IMR-90 (cell line): ENCODE measurements around the gene DMRT1. TPM values are rescaled to one million over a fixed set of nuclear protein-coding genes. Genes with fewer than 3 reads are reported as not detected.

Experiments
- ATAC-seq: fragments of 200-7000 bp; cut with Tn5 transposase; 2 replicates; pipeline ENCODE4 v1.9.1; 2020; ENCODE audit warnings: low read depth, mild to moderate bottlenecking, moderate library complexity
- BruUV-seq: library from RNA; stranded (reverse); fragments of 400-500 nt; replicated peaks from 2 replicates; lab custom pipeline; 2021; lab: Mats Ljungman, UMichigan
- CTCF ChIA-PET: fragments of 300-600 bp; formaldehyde crosslinking; extraction: SDS; loops from one replicate; lab custom pipeline; 2021; ENCODE audit warnings: antibody characterized with exemption; lab: Yijun Ruan, JAX
- POLR2A ChIA-PET: fragments of 300-600 bp; sonication (Branson Sonifier 250); formaldehyde crosslinking; loops from one replicate; lab custom pipeline; 2022; ENCODE audit warnings: antibody characterized with exemption; ENCODE audit not compliant: unreplicated experiment; lab: Charles Lee
- DNase-seq: peaks from one replicate; pipeline ENCODE4 v3.0.0; 2013
- H2AFZ ChIP-seq: replicated peaks from 2 replicates; pipeline ENCODE3; 2013; ENCODE audit warnings: low read length, mild to moderate bottlenecking; ENCODE audit not compliant: poor library complexity
- H2AK5ac ChIP-seq: 2 replicates; pipeline ENCODE4 v1.6.1; 2013; ENCODE audit warnings: low read depth, low read length, inconsistent platforms
- H2AK9ac ChIP-seq: replicated peaks from 2 replicates; pipeline ENCODE3; 2013; ENCODE audit warnings: mild to moderate bottlenecking, low read depth, low read length, moderate library complexity; ENCODE audit not compliant: poor library complexity
- H2BK120ac ChIP-seq: 2 replicates; pipeline ENCODE4 v1.6.1; 2013; ENCODE audit warnings: low read depth, low read length, inconsistent platforms
- H2BK15ac ChIP-seq: 3 replicates; pipeline ENCODE4 v1.6.1; 2013; ENCODE audit warnings: low read depth, low read length, inconsistent platforms
- H2BK20ac ChIP-seq: 2 replicates; pipeline ENCODE4 v1.6.1; 2013; ENCODE audit warnings: low read depth, mild to moderate bottlenecking, inconsistent platforms, low read length, moderate library complexity
- H2BK5ac ChIP-seq: 2 replicates; pipeline ENCODE4 v1.6.1; 2013; ENCODE audit warnings: mild to moderate bottlenecking, low read depth, low read length, inconsistent platforms; ENCODE audit not compliant: poor library complexity, severe bottlenecking
- H3K14ac ChIP-seq: replicated peaks from 2 replicates; pipeline ENCODE4 v1.6.1; 2013; ENCODE audit warnings: low read depth, low read length, inconsistent platforms
- H3K18ac ChIP-seq: 2 replicates; pipeline ENCODE4 v1.6.1; 2013; ENCODE audit warnings: low read depth, low read length, control low read depth
- H3K23ac ChIP-seq: 2 replicates; pipeline ENCODE4 v1.6.1; 2013; ENCODE audit warnings: low read depth, low read length, inconsistent platforms
- H3K27ac ChIP-seq: 2 replicates; pipeline ENCODE4 v1.5.1; 2013; ENCODE audit warnings: mild to moderate bottlenecking, control low read depth, low read length; ENCODE audit not compliant: insufficient read depth
- H3K27me3 ChIP-seq: 2 replicates; pipeline ENCODE4 v1.6.1; 2013; ENCODE audit warnings: low read length; ENCODE audit not compliant: control insufficient read depth, insufficient read depth
- H3K36me3 ChIP-seq: 2 replicates; pipeline ENCODE4 v1.6.1; 2013; ENCODE audit warnings: low read length, mixed read lengths; ENCODE audit not compliant: control insufficient read depth, insufficient read depth
- H3K4ac ChIP-seq: 2 replicates; pipeline ENCODE4 v1.6.1; 2013; ENCODE audit warnings: low read depth, low read length, inconsistent platforms
- H3K4me1 ChIP-seq: 2 replicates; pipeline ENCODE4 v1.6.1; 2013; ENCODE audit warnings: low read length, mixed read lengths; ENCODE audit not compliant: control insufficient read depth, insufficient read depth
- H3K4me2 ChIP-seq: 2 replicates; pipeline ENCODE4 v1.6.1; 2013; ENCODE audit warnings: low read depth, mild to moderate bottlenecking, control low read depth, low read length, moderate library complexity
- H3K4me3 ChIP-seq: 2 replicates; pipeline ENCODE4 v1.5.1; 2013; ENCODE audit warnings: low read depth, mild to moderate bottlenecking, control low read depth, low read length, moderate library complexity; ENCODE audit not compliant: insufficient read depth
- H3K56ac ChIP-seq: 2 replicates; pipeline ENCODE4 v1.6.1; 2013; ENCODE audit warnings: low read length, inconsistent platforms; ENCODE audit not compliant: insufficient read depth; ENCODE audit errors: extremely low read depth
- H3K79me1 ChIP-seq, 2 experiments: 2 replicates each; pipeline ENCODE4 v1.6.1; 2013; ENCODE audit warnings: low read length in 2 of 2, inconsistent platforms in 1 of 2, low read depth in 1 of 2
- H3K9ac ChIP-seq: 2 replicates; pipeline ENCODE4 v1.6.1; 2013; ENCODE audit warnings: low read depth, low read length, control low read depth
- H3K9me1 ChIP-seq: 2 replicates; pipeline ENCODE4 v1.6.1; 2013; ENCODE audit warnings: low read length, inconsistent platforms; ENCODE audit not compliant: insufficient read depth
- H3K9me3 ChIP-seq: 2 replicates; pipeline ENCODE4 v1.6.1; 2013; ENCODE audit warnings: low read length; ENCODE audit not compliant: control insufficient read depth, insufficient read depth
- H4K20me1 ChIP-seq: 2 replicates; pipeline ENCODE4 v1.6.1; 2013; ENCODE audit warnings: low read length, inconsistent platforms; ENCODE audit not compliant: insufficient read depth
- H4K5ac ChIP-seq: 2 replicates; pipeline ENCODE4 v1.6.1; 2013; ENCODE audit warnings: mild to moderate bottlenecking, low read depth, low read length, control low read depth
- H4K8ac ChIP-seq, 2 experiments: 2 replicates each; pipeline ENCODE4 v1.6.1; 2013; ENCODE audit warnings: low read depth in 2 of 2, low read length in 2 of 2, control low read depth in 1 of 2, inconsistent platforms in 1 of 2
- H4K91ac ChIP-seq: 2 replicates; pipeline ENCODE4 v1.6.1; 2013; ENCODE audit warnings: low read depth, low read length, inconsistent platforms; ENCODE audit not compliant: insufficient read depth
- CEBPB ChIP-seq: IDR thresholded peaks from 2 replicates; pipeline ENCODE4 v1.6.1; 2012; ENCODE audit warnings: low read depth, low read length, improper control_type of control experiment
- WGBS, 2 experiments: methylation state at CpG; one replicate each; pipeline versions ENCODE4 v1.1.5 to v1.1.7; 2013; ENCODE audit warnings: missing lambda C conversion rate in 2 of 2; ENCODE audit not compliant: insufficient read length in 1 of 2; ENCODE audit errors: extremely low coverage in 2 of 2; 5-methylcytosine and 5-hydroxymethylcytosine counted together
- dilution Hi-C: fragments of 300-500 bp; cut with HindIII; formaldehyde crosslinking; loops from one replicate; pipeline ENCODE4 v1.14.3; 2018; ENCODE audit warnings: low sequenced_read_pairs; ENCODE audit not compliant: unreplicated experiment
- in situ Hi-C: fragments of 300-500 bp; cut with MboI; formaldehyde crosslinking; loops from 3 replicates; pipeline ENCODE4 v1.14.3; 2019; ENCODE audit warnings: low sequenced_read_pairs, inconsistent platforms, mixed read lengths
- intact Hi-C: fragments of 100-400 bp; cut with micrococcal nuclease; formaldehyde crosslinking; loops from 2 replicates; pipeline ENCODE4 v1.10.0; 2022
- polyA plus RNA-seq, 3 experiments: library from polyadenylated mRNA; depleted of rRNA; stranded (reverse); fragments of >200 nt; gene quantifications; 2 replicates each; pipeline ENCODE4 v1.2.3, GENCODE V29; 2012; ENCODE audit warnings: low replicate concordance in 1 of 3
- total RNA-seq: library from RNA; depleted of rRNA; stranded (reverse); fragments of >200 nt; gene quantifications from 2 replicates; pipeline ENCODE4 v1.2.3, GENCODE V29; 2012
- TF ChIP-seq, protein P1 (sequence below): fragments of 150-350 bp; IDR thresholded peaks from 2 replicates; pipeline ENCODE4 v1.6.1; 2016; ENCODE audit warnings: low read depth, mild to moderate bottlenecking, low read length, moderate library complexity, borderline replicate concordance

Gene DMRT1
- total and polyA plus RNA-seq, 2 of the 4 experiments (the other 2 are of a cell fraction) = not detected

GRCh38 chr9:1014225-1014624 is 172.7 kb downstream of the DMRT1 start:
- Histone ChIP-seq H3K4me1 (no peaks in the 10 kb centered on the region), H2AK5ac (no peak overlapping the region), H3K14ac (no peak overlapping the region), H3K79me1 (no peaks in the 10 kb centered on the region), H3K23ac (no peak overlapping the region), H3K56ac (no peak overlapping the region), H4K20me1 (no peaks in the 10 kb centered on the region), H3K4me2 (no peak overlapping the region), H2AK9ac (no peak overlapping the region), H3K4ac (no peak overlapping the region), H2BK120ac (no peak overlapping the region), H3K36me3 (no peaks in the 10 kb centered on the region), H2BK15ac (no peak overlapping the region), H3K9ac (no peak overlapping the region), H4K5ac (no peak overlapping the region), H3K9me3 (no peaks in the 10 kb centered on the region), H3K27ac (no peak overlapping the region), H2BK20ac (no peak overlapping the region), H4K8ac (no peak overlapping the region), H2AFZ (no peak overlapping the region), H3K9me1 (no peaks in the 10 kb centered on the region), H2BK5ac (no peak overlapping the region), H4K91ac (no peak overlapping the region), H3K18ac (no peak overlapping the region), H3K27me3 (no peaks in the 10 kb centered on the region), H3K4me3 (no peak overlapping the region)
- ChIA-PET POLR2A (no interaction called here), CTCF (no interaction called here)
- TF ChIP-seq, protein P1, sequence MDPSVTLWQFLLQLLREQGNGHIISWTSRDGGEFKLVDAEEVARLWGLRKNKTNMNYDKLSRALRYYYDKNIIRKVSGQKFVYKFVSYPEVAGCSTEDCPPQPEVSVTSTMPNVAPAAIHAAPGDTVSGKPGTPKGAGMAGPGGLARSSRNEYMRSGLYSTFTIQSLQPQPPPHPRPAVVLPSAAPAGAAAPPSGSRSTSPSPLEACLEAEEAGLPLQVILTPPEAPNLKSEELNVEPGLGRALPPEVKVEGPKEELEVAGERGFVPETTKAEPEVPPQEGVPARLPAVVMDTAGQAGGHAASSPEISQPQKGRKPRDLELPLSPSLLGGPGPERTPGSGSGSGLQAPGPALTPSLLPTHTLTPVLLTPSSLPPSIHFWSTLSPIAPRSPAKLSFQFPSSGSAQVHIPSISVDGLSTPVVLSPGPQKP = no peak
- no peak for TF ChIP-seq CEBPB
- dilution Hi-C loops = no loop called here
- intact Hi-C loops = no loop called here
- in situ Hi-C loops = no loop called here
- no peak for ATAC-seq
- DNase-seq = no peak
- WGBS, 2 experiments = no CpG with 5 or more reads among the region's 4 CpGs
- no TSS peak for BruUV-seq
